ENCODE measurements around the gene PPP3CA. TPM values are rescaled to one million over a fixed set of nuclear protein-coding genes. Genes with fewer than 3 reads are reported as not detected.

Gene PPP3CA
- total and polyA plus RNA-seq, 7 donors: 11.8 to 47.7 (median 26.2) TPM

DNA sequence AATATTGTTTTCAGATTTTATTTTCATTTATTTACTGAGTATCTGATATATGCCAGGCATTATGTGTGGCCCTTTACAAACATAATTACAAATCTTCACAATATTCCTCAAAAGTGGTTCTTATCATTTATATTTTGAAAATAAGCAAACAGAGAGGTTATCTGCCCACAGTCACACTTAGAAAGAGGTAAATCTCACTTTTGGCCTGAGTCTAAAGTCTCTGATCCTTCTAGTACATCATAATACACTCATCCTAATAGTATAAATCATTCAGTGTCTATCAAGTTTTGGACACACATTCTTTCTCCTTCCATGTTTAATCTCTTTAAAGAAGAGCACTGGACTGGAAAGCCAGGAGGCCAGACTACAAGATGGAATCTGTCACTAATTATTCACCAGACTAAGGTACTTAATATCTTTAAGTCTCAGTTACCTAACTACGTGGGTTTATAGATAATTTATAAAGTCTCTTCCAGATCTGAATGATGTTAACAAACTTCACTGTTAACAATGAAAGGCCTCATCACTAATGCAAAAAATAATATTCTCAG, 281.3 kb downstream of the PPP3CA start:
- Histone ChIP-seq H3K27me3 (no peaks in the 10 kb centered on the region), H3K4me3 (no peak overlapping the region), H3K27ac (no peak overlapping the region), H3K9me3 (no peaks in the 10 kb centered on the region), H3K36me3 (no peaks in the 10 kb centered on the region), H3K4me1 (peaks cover 0 to 4% (median 0%) of the 10 kb centered on the region in 4 donors)
- no peak for TF ChIP-seq POLR2A (IDR thresholded peaks at IDR 0.05)
- no peak for TF ChIP-seq CTCF (IDR thresholded peaks at IDR 0.05)
- TF ChIP-seq EP300 (IDR thresholded peaks at IDR 0.05): no peak
- no peak for TF ChIP-seq POLR2AphosphoS5 (IDR thresholded peaks at IDR 0.05)
- intact Hi-C loops (cut with DNase I): no loop called here
- WGBS, 2 donors: 97 to 100% methylated on average over 1 of the region's 1 CpG
- DNase-seq: no peak

- DNase-seq: no peak
- intact Hi-C loops (cut with DNase I): no loop called here
Observed at GRCh38 chr4:101065346-101065745, 282.0 kb downstream of the PPP3CA start.

GRCh38 chr4:101064541-101065180, 282.7 kb downstream of the PPP3CA start:
- Histone ChIP-seq H3K4me3 (no peak overlapping the region), H3K27ac (no peak overlapping the region), H3K9me3 (no peaks in the 10 kb centered on the region), H3K4me1 (peaks cover 0 to 4% (median 0%) of the 10 kb centered on the region in 4 donors), H3K36me3 (peaks cover 0 to 7% (median 0%) of the 10 kb centered on the region in 4 donors), H3K27me3 (no peaks in the 10 kb centered on the region)
- no peak for DNase-seq
- 97 to 99% methylated on average over 1 of the region's 1 CpG for WGBS, 2 donors
- intact Hi-C loops (cut with DNase I): no loop called here
- TF ChIP-seq POLR2A (IDR thresholded peaks at IDR 0.05) (no peak), POLR2AphosphoS5 (IDR thresholded peaks at IDR 0.05) (no peak), CTCF (IDR thresholded peaks at IDR 0.05) (no peak), EP300 (IDR thresholded peaks at IDR 0.05) (no peak)

More at GRCh38 chr4:101065346-101065745, 282.0 kb downstream of the PPP3CA start:
- no peak overlapping the region for H3K27ac ChIP-seq
- TF ChIP-seq POLR2A (IDR thresholded peaks at IDR 0.05) (no peak), EP300 (IDR thresholded peaks at IDR 0.05) (no peak), POLR2AphosphoS5 (IDR thresholded peaks at IDR 0.05) (no peak), CTCF (IDR thresholded peaks at IDR 0.05) (no peak)
- WGBS, 2 donors: 82 to 97% methylated on average over 1 of the region's 1 CpG
- no peaks in the 10 kb centered on the region for H3K9me3 ChIP-seq
- no peaks in the 10 kb centered on the region for H3K27me3 ChIP-seq
- H3K4me3 ChIP-seq: no peak overlapping the region
- H3K36me3 ChIP-seq: peaks cover 0 to 2% (median 0%) of the 10 kb centered on the region in 4 donors
- H3K4me1 ChIP-seq: peaks cover 0 to 4% (median 0%) of the 10 kb centered on the region in 4 donors

DNA sequence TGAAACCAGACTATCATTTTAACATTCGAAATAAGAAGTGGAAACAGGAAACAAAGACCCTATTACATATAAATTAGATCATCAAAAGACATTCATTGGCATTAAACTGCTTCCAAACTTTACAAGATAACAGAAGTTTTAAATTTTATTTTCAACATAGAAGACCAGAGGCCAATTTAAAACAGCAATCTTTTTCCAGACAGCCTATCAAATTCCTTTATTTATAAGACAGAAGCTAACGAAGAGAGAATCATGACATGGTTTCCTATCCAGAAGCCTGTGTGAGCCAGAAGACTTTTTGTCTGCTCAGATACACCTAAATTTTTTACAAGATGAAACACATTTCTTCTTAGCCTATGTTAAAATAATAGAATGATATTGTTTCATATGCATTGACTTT, 291.9 kb downstream of the PPP3CA start:
- TF ChIP-seq POLR2A (IDR thresholded peaks at IDR 0.05) (no peak), EP300 (IDR thresholded peaks at IDR 0.05) (no peak), POLR2AphosphoS5 (IDR thresholded peaks at IDR 0.05) (no peak)
- H3K36me3 ChIP-seq: peaks cover 0 to 6% (median 0%) of the 10 kb centered on the region in 4 donors
- DNase-seq: no peak
- H3K4me1 ChIP-seq: no peaks in the 10 kb centered on the region
- H3K4me3 ChIP-seq: no peak overlapping the region
- H3K27ac ChIP-seq: no peak overlapping the region
- H3K9me3 ChIP-seq: no peaks in the 10 kb centered on the region
- intact Hi-C loops (cut with DNase I): no loop called here
- 88 to 89% methylated on average over 2 of the region's 2 CpGs for WGBS, 2 donors
- H3K27me3 ChIP-seq: no peaks in the 10 kb centered on the region

DNA sequence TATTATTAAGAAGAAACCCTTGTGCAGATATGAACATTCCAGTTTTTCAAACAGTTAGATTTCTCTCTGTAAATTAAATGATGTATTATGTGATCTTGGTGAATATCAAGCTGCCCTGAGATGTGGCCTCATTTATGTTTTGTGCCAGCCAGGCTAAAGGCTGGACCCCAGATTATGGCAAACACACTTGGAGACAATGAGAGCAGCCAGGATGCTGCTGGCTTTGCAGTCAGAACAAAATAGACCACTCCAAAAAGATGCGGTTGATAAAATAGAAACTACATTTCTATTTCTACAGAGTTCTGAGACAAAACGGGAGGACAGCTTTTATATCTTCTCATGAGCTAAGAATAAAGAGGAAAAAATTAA, 296.5 kb downstream of the PPP3CA start:
- no peak overlapping the region for H3K27ac ChIP-seq

More for the DNA sequence above, 296.5 kb downstream of the PPP3CA start:
- Histone ChIP-seq H3K27me3 (no peaks in the 10 kb centered on the region), H3K4me3 (no peak overlapping the region), H3K4me1 (no peaks in the 10 kb centered on the region), H3K36me3 (no peaks in the 10 kb centered on the region), H3K9me3 (no peaks in the 10 kb centered on the region)
- DNase-seq: no peak
- intact Hi-C loops (cut with DNase I): no loop called here
- 90 to 93% methylated on average over 2 of the region's 2 CpGs for WGBS, 2 donors
- TF ChIP-seq EP300 (IDR thresholded peaks at IDR 0.05): no peak
- no peak for TF ChIP-seq POLR2AphosphoS5 (IDR thresholded peaks at IDR 0.05)
- no peak for TF ChIP-seq CTCF (IDR thresholded peaks at IDR 0.05)
- TF ChIP-seq POLR2A (IDR thresholded peaks at IDR 0.05): no peak
